Thyroid gland (tissue), 4 donors: ENCODE measurements around the gene CYP11A1. TPM values are rescaled to one million over a fixed set of nuclear protein-coding genes. Genes with fewer than 3 reads are reported as not detected.

Experiments used
- DNase-seq, 2 donors: peaks; one replicate each; pipeline ENCODE4 v3.0.0-alpha.2; 2019
- H3K27ac ChIP-seq, 3 donors: fragments of 200-600 bp; sonication (generic); 1 replicate in 2 of 3; 2 replicates in 1 of 3; pipeline ENCODE4 v1.5.1; 2016 to 2019; ENCODE audit warnings: mild to moderate bottlenecking in 1 of 3, moderate library complexity in 1 of 3
- H3K27me3 ChIP-seq: fragments of 200-600 bp; sonication (generic); one replicate; pipeline ENCODE4 v1.5.1; 2019
- H3K36me3 ChIP-seq, 2 donors: fragments of 200-600 bp; sonication (generic); one replicate each; pipeline ENCODE4 v1.5.1; 2016 to 2019
- H3K4me1 ChIP-seq, 2 donors: fragments of 200-600 bp; sonication (generic); one replicate each; pipeline ENCODE4 v1.5.1; 2017 to 2019
- H3K4me3 ChIP-seq, 3 donors: fragments of 200-600 bp; sonication (generic); replicated peaks in 1 of 3; 1 replicate in 2 of 3; 2 replicates in 1 of 3; pipeline ENCODE4 v1.5.1; 2016; ENCODE audit warnings: mild to moderate bottlenecking in 1 of 3
- H3K9me3 ChIP-seq: fragments of 200-600 bp; sonication (generic); one replicate; pipeline ENCODE4 v1.5.1; 2017
- POLR2A ChIP-seq, 2 donors: fragments of 450-650 bp; IDR thresholded peaks; one replicate each; pipeline ENCODE4 v1.6.1; 2017; ENCODE audit warnings: antibody characterized with exemption in 2 of 2, mild to moderate bottlenecking in 2 of 2, moderate library complexity in 1 of 2
- WGBS, 2 donors: methylation state at CpG; one replicate each; pipeline ENCODE4 v1.1.5; 2017; 5-methylcytosine and 5-hydroxymethylcytosine counted together
- intact Hi-C: fragments of 100-400 bp; cut with DNase I; formaldehyde crosslinking; loops from one replicate; pipeline ENCODE4 v1.15.1; 2023
- total RNA-seq, 4 donors: library from RNA; depleted of rRNA; stranded (reverse); fragments of >200 nt; gene quantifications; one replicate each; pipeline ENCODE4 v1.2.3, GENCODE V29; 2016
- TF ChIP-seq, protein P1 (sequence below), 6 experiments: fragments of 200-600 bp in 3 of 6; fragments of 450-650 bp in 3 of 6; sonication (generic) in 3 of 6; IDR thresholded peaks; one replicate each; pipeline ENCODE4 v1.5.1; 2016 to 2019; ENCODE audit warnings: antibody characterized with exemption in 6 of 6, mild to moderate bottlenecking in 2 of 6, inconsistent platforms in 1 of 6, moderate library complexity in 1 of 6

Gene CYP11A1
- total RNA-seq, 4 donors from 2014 or later, result 0.54 to 1.2 (median 0.56) TPM; not detected in 1

DNA sequence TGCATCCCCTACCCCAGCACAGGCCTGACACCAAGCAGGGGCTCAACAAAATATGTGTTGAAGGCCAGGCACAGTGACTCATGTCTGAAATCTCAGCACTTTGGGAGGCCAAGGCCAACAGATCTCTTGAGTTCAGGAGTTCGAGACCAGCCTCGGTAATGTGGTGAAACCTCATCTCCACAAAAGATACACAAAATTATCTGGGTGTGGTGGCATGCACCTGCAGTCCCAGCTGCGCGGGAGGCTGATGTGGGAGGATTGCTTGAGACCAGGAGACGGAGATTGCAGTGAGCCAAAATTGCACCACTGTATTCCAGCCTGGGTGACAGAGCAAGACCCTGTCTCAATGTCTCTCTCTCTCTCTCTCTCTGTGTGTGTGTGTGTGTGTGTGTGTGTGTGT, 30.7 kb upstream of the CYP11A1 start:
- H3K36me3 ChIP-seq, result no peaks in the 10 kb centered on the region

DNA sequence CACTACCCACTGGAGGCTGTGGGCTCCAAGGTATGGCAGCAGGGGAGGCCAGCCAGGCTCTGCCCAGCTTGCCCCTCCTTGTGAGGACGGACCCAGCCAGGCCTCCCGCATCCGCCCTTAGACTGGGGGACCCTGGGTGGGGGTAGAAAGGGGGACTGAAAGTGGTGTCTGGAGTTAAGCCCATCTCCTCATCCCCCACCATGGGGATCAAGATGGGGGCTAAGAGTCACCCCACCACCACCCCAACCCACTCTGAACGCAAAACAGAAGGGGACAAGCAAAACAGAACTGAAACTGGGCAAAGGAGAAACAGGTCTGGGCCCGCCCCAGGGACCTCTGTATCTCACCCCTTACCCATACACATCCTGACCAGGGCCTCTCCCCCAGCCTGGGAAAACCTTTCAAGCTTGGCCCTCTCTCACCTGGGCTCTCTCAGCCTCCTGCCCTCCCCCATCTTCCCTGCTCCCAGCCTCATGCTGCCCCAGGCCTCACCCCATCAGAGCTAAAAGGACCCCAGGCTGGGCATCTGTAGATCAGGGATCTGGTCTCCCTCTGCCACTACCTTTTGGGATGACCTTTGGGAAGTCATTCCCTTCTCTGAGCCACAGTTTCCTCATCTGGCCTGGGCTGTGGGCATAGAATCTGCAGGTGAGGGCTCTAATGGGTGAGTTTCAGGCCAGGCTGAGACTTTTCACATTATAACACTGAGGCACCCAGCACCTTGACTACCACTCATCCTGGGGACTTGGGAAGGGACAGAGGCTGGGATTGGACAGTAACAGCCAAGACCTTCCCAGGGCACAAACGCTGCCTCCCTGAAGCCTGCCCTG, 30.0 kb upstream of the CYP11A1 start:
- H3K4me1 ChIP-seq, result no peaks in the 10 kb centered on the region
- no peak overlapping the region for H3K4me3 ChIP-seq
- DNase-seq, result no peak
- no peaks in the 10 kb centered on the region for H3K36me3 ChIP-seq
- TF ChIP-seq, protein P1, sequence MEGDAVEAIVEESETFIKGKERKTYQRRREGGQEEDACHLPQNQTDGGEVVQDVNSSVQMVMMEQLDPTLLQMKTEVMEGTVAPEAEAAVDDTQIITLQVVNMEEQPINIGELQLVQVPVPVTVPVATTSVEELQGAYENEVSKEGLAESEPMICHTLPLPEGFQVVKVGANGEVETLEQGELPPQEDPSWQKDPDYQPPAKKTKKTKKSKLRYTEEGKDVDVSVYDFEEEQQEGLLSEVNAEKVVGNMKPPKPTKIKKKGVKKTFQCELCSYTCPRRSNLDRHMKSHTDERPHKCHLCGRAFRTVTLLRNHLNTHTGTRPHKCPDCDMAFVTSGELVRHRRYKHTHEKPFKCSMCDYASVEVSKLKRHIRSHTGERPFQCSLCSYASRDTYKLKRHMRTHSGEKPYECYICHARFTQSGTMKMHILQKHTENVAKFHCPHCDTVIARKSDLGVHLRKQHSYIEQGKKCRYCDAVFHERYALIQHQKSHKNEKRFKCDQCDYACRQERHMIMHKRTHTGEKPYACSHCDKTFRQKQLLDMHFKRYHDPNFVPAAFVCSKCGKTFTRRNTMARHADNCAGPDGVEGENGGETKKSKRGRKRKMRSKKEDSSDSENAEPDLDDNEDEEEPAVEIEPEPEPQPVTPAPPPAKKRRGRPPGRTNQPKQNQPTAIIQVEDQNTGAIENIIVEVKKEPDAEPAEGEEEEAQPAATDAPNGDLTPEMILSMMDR (IDR thresholded peaks at IDR 0.05), result no peak
- H3K27me3 ChIP-seq, result no peaks in the 10 kb centered on the region
- intact Hi-C loops, result no loop called here
- WGBS, 2 donors, result 91 to 96% methylated on average over 5 to 6 of the region's 6 CpGs
- H3K27ac ChIP-seq, result no peak overlapping the region
- no peaks in the 10 kb centered on the region for H3K9me3 ChIP-seq

More for the DNA sequence above, 30.7 kb upstream of the CYP11A1 start:
- intact Hi-C loops, result no loop called here
- H3K4me1 ChIP-seq, result no peaks in the 10 kb centered on the region
- no peak overlapping the region for H3K27ac ChIP-seq
- H3K9me3 ChIP-seq, result no peaks in the 10 kb centered on the region
- no peak overlapping the region for H3K4me3 ChIP-seq
- no peak for DNase-seq
- 97% methylated on average over 3 to 5 of the region's 5 CpGs for WGBS, 2 donors
- no peaks in the 10 kb centered on the region for H3K27me3 ChIP-seq
- TF ChIP-seq, protein P1 (IDR thresholded peaks at IDR 0.05), result no peak
- no peak for TF ChIP-seq POLR2A (IDR thresholded peaks at IDR 0.05)

- intact Hi-C loops, result no loop called here
- 56 to 66% methylated on average over 7 to 8 of the region's 9 CpGs for WGBS, 2 donors
- Histone ChIP-seq H3K36me3 (no peaks in the 10 kb centered on the region), H3K27ac (no peak overlapping the region), H3K4me1 (no peaks in the 10 kb centered on the region), H3K9me3 (no peaks in the 10 kb centered on the region), H3K4me3 (no peak overlapping the region), H3K27me3 (no peaks in the 10 kb centered on the region)
- no peak for DNase-seq
- TF ChIP-seq, protein P1 (IDR thresholded peaks at IDR 0.05), result no peak
Observed at GRCh38 chr15:74396445-74397238, 29.2 kb upstream of the CYP11A1 start.

DNA sequence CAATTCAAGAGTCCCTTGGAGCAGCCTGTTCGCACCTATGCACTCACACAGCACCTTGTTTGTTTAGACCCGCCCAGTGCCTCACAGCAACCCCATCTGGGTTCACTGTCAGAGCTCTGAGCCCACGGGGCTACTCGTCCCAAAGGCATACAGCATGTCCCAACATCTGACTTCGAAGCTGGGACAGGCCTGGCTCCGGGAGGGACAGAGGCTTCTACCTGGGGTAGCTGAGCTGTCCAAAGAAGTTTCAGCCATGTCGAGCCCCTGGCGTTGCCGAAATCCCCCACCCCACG, 28.6 kb upstream of the CYP11A1 start:
- intact Hi-C loops, result no loop called here
- 62 to 64% methylated on average over 2 to 9 of the region's 10 CpGs for WGBS, 2 donors
- no peak overlapping the region for H3K27ac ChIP-seq
- H3K4me1 ChIP-seq, result no peaks in the 10 kb centered on the region
- no peaks in the 10 kb centered on the region for H3K36me3 ChIP-seq
- TF ChIP-seq POLR2A (IDR thresholded peaks at IDR 0.05), result no peak
- no peak overlapping the region for H3K4me3 ChIP-seq
- H3K27me3 ChIP-seq, result no peaks in the 10 kb centered on the region
- no peaks in the 10 kb centered on the region for H3K9me3 ChIP-seq
- no peak for DNase-seq

DNA sequence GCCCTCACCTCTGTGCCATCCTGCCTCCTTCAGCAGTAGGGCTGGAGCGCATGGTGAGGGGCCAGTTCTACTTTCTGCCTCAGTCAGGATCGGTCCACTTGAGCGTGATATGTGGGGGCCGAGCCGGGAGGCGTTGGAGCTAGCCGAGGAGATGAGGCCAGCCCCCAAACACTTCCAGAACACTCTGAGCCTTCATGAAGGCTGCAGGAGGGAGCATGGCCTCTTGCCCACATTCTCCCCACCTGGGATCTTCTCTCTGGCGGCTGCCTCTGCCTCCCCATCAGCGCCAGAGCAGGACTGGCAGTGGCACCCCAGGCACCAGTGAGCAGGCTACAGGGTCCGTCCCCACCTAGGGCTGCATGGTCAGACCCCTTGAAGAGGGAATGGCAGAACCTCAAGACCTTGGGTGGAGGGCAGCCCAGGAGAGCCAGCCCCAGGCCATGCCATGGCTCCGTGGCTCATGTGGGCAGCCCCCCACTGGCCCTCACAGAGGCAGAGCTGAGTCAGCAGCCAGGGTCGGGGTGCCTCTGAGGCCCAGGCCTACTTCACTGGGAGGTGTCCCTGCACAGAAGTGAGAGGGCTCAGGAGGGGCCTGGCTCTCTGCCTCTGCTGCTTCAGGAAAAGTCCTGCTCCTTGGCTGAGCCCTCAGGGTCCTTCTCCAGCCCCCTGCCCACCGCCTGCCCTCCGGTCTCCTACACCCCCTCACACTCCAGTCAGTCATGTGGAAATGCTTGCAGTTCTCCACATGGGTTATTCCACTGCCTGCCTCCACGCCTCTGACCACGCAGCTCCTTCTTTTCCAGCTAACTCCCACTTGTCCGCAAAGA, 28.1 kb upstream of the CYP11A1 start:
- no peak for DNase-seq

More for the DNA sequence above, 28.1 kb upstream of the CYP11A1 start:
- H3K4me1 ChIP-seq, result no peaks in the 10 kb centered on the region
- intact Hi-C loops, result no loop called here
- H3K27me3 ChIP-seq, result no peaks in the 10 kb centered on the region
- no peaks in the 10 kb centered on the region for H3K9me3 ChIP-seq
- H3K27ac ChIP-seq, result no peak overlapping the region
- 56 to 60% methylated on average over 5 to 10 of the region's 17 CpGs for WGBS, 2 donors
- H3K4me3 ChIP-seq, result no peak overlapping the region
- TF ChIP-seq, protein P1 (IDR thresholded peaks at IDR 0.05), result no peak
- TF ChIP-seq POLR2A (IDR thresholded peaks at IDR 0.05), result no peak
- no peaks in the 10 kb centered on the region for H3K36me3 ChIP-seq
